Neural cell (in vitro differentiated cells): ENCODE data around the gene SYT15. TPM values are rescaled to one million over a fixed set of nuclear protein-coding genes. Genes with fewer than 3 reads are reported as not detected.
"Not testable (repeated sequence)": the region's sequence is repeated elsewhere in the genome, so short reads cannot be mapped to it uniquely, and the experiment has no call there.

ENCODE experiments used
- H2AFZ ChIP-seq: fragments of 200-600, 300-800 bp; sonication (generic), shearing (Covaris generic); 2 replicates; pipeline ENCODE4 v1.6.0; 2014; ENCODE audit warnings: low read depth, mild to moderate bottlenecking, antibody characterized with exemption, low read length, moderate library complexity
- H3F3A ChIP-seq: fragments of 200-600 bp; shearing (Covaris generic); 2 replicates; pipeline ENCODE4 v1.6.1; 2016; ENCODE audit warnings: mild to moderate bottlenecking, moderate library complexity, mixed read lengths, antibody characterized with exemption, low read length; ENCODE audit not compliant: insufficient read depth, poor library complexity, severe bottlenecking
- H3K27ac ChIP-seq: fragments of 200-600, 300-800 bp; sonication (generic), shearing (Covaris generic); 2 replicates; pipeline ENCODE4 v1.5.1; 2014; ENCODE audit warnings: mild to moderate bottlenecking, low read length, moderate library complexity
- H3K27me3 ChIP-seq: fragments of 300-800, 200-600 bp; sonication (generic), shearing (Covaris generic); 2 replicates; pipeline ENCODE4 v1.6.0; 2014; ENCODE audit warnings: mild to moderate bottlenecking, low read depth, low read length, moderate library complexity; ENCODE audit not compliant: insufficient read depth
- H3K36me3 ChIP-seq: fragments of 300-800, 200-600 bp; sonication (generic), shearing (Covaris generic); 2 replicates; pipeline ENCODE4 v1.5.1; 2014; ENCODE audit warnings: mild to moderate bottlenecking, antibody characterized with exemption, low read length, moderate library complexity; ENCODE audit not compliant: insufficient read depth
- H3K4me2 ChIP-seq: fragments of 300-800, 200-600 bp; sonication (generic), shearing (Covaris generic); 2 replicates; pipeline ENCODE4 v1.6.0; 2014; ENCODE audit warnings: mild to moderate bottlenecking, low read length
- H3K4me3 ChIP-seq: fragments of 300-800, 200-600 bp; sonication (generic), shearing (Covaris generic); 2 replicates; pipeline ENCODE4 v1.5.1; 2014; ENCODE audit warnings: mild to moderate bottlenecking, low read length, moderate library complexity
- H3K79me2 ChIP-seq: fragments of 200-600 bp; shearing (Covaris generic); replicated peaks from 2 replicates; pipeline ENCODE4 v1.6.0; 2014; ENCODE audit warnings: mild to moderate bottlenecking, low read length, moderate library complexity; ENCODE audit not compliant: insufficient read depth
- H3K9ac ChIP-seq: fragments of 300-800, 200-600 bp; sonication (generic), shearing (Covaris generic); 2 replicates; pipeline ENCODE4 v1.6.1; 2016; ENCODE audit warnings: mild to moderate bottlenecking, low read length, mixed read lengths
- H3K9me2 ChIP-seq: fragments of 200-600 bp; shearing (Covaris generic); 2 replicates; pipeline ENCODE4 v1.6.1; 2016; ENCODE audit warnings: mild to moderate bottlenecking, low read length, mixed read lengths; ENCODE audit not compliant: insufficient read depth
- H3K9me3 ChIP-seq: fragments of 200-600, 300-800 bp; sonication (generic), shearing (Covaris generic); 2 replicates; pipeline ENCODE4 v1.6.1; 2016; ENCODE audit warnings: mild to moderate bottlenecking, mixed run types, low read length, moderate library complexity, mixed read lengths
- H4K20me1 ChIP-seq: fragments of 200-600 bp; shearing (Covaris generic); 2 replicates; pipeline ENCODE4 v1.6.1; 2016; ENCODE audit warnings: mild to moderate bottlenecking, mixed run types; ENCODE audit not compliant: insufficient read depth
- polyA plus RNA-seq: library from polyadenylated mRNA; depleted of rRNA; stranded (reverse); fragments of >200 nt; gene quantifications from 2 replicates; pipeline ENCODE4 v1.2.3, GENCODE V29; 2014

Gene SYT15
- polyA plus RNA-seq, 1 donor from 2014 or later: not detected

- H3K9me2 ChIP-seq, H4K20me1 ChIP-seq, H3K4me2 ChIP-seq, H3K36me3 ChIP-seq, H2AFZ ChIP-seq, H3K27me3 ChIP-seq, H3K9me3 ChIP-seq, H3K9ac ChIP-seq, H3F3A ChIP-seq, H3K27ac ChIP-seq, H3K4me3 ChIP-seq, H3K79me2 ChIP-seq: not testable (repeated sequence)
These were observed 51.9 kb downstream of the SYT15 start for GRCh38 chr10:46630816-46631215.

- H3K4me2 ChIP-seq, H3K27ac ChIP-seq, H2AFZ ChIP-seq, H3K27me3 ChIP-seq, H3K4me3 ChIP-seq, H3F3A ChIP-seq, H3K9me2 ChIP-seq, H3K9ac ChIP-seq, H3K9me3 ChIP-seq, H3K79me2 ChIP-seq, H3K36me3 ChIP-seq, H4K20me1 ChIP-seq: not testable (repeated sequence)
These were observed 52.8 kb downstream of the SYT15 start for GRCh38 chr10:46631683-46632082.

GRCh38 chr10:46634698-46635097, 55.8 kb downstream of the SYT15 start:
- H3F3A ChIP-seq, H3K4me2 ChIP-seq: not testable (repeated sequence)

GRCh38 chr10:46635364-46635959, 56.5 kb downstream of the SYT15 start:
- H3K9me2 ChIP-seq, H3K27ac ChIP-seq, H3K79me2 ChIP-seq, H3K27me3 ChIP-seq, H2AFZ ChIP-seq, H4K20me1 ChIP-seq, H3K4me2 ChIP-seq, H3K9me3 ChIP-seq, H3F3A ChIP-seq, H3K9ac ChIP-seq, H3K36me3 ChIP-seq: not testable (repeated sequence)
- peak overlapping the region; percentile 47 for H3K4me3 ChIP-seq

More at GRCh38 chr10:46634698-46635097, 55.8 kb downstream of the SYT15 start:
- not testable (repeated sequence) for H3K27me3 ChIP-seq, H3K4me3 ChIP-seq, H3K27ac ChIP-seq, H3K79me2 ChIP-seq, H2AFZ ChIP-seq, H3K9ac ChIP-seq, H3K9me2 ChIP-seq, H3K9me3 ChIP-seq, H4K20me1 ChIP-seq, H3K36me3 ChIP-seq

- H2AFZ ChIP-seq, H3K36me3 ChIP-seq, H3K9me2 ChIP-seq, H3K4me2 ChIP-seq, H3F3A ChIP-seq, H3K27ac ChIP-seq, H3K9me3 ChIP-seq, H3K4me3 ChIP-seq, H4K20me1 ChIP-seq, H3K9ac ChIP-seq, H3K79me2 ChIP-seq, H3K27me3 ChIP-seq: not testable (repeated sequence)
These were observed 61.1 kb downstream of the SYT15 start for GRCh38 chr10:46640005-46640404.

Other genes starting within 250 kb of the SYT15 start
- gene ANXA8L1, start 203.4 kb upstream of the SYT15 start, polyA plus RNA-seq: not detected in 2 replicates
- not detected in 2 replicates for gene NPY4R, start 113.2 kb upstream of the SYT15 start, polyA plus RNA-seq
- gene GPRIN2, start 22.5 kb upstream of the SYT15 start, polyA plus RNA-seq: 7.1 and 10.5 TPM in 2 replicates